ENCODE measurements around the gene ASGR2. TPM values are rescaled to one million over a fixed set of nuclear protein-coding genes. Genes with fewer than 3 reads are reported as not detected.
"Not testable (repeated sequence)": the region's sequence is repeated elsewhere in the genome, so short reads cannot be mapped to it uniquely, and the experiment has no call there.

Gene ASGR2
- total RNA-seq = under 1 TPM in 1 of 2 donors, not detected in 1; 0.33 TPM

GRCh38 chr17:7114241-7114874 lies at the start of gene ASGR2:
Gene ASGR2, minus strand, starts transcription at chr17:7114822. Its CDS starts 582 bp downstream, at chr17:7114240.
- Histone ChIP-seq H3K36me3 (no peaks in the 10 kb centered on the region), H3K4me1 (no peaks in the 10 kb centered on the region), H3K4me3 (no peak within 1 kb of the TSS), H3K9me3 (no peaks in the 10 kb centered on the region), H3K27me3 (no peaks in the 10 kb centered on the region), H3K27ac (no peak within 1 kb of the TSS)
- no peak for DNase-seq (ENCODE audit: low spot score)
- TF ChIP-seq, protein P1, sequence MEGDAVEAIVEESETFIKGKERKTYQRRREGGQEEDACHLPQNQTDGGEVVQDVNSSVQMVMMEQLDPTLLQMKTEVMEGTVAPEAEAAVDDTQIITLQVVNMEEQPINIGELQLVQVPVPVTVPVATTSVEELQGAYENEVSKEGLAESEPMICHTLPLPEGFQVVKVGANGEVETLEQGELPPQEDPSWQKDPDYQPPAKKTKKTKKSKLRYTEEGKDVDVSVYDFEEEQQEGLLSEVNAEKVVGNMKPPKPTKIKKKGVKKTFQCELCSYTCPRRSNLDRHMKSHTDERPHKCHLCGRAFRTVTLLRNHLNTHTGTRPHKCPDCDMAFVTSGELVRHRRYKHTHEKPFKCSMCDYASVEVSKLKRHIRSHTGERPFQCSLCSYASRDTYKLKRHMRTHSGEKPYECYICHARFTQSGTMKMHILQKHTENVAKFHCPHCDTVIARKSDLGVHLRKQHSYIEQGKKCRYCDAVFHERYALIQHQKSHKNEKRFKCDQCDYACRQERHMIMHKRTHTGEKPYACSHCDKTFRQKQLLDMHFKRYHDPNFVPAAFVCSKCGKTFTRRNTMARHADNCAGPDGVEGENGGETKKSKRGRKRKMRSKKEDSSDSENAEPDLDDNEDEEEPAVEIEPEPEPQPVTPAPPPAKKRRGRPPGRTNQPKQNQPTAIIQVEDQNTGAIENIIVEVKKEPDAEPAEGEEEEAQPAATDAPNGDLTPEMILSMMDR (IDR thresholded peaks at IDR 0.05) = no peak

GRCh38 chr17:7159571-7159970 lies 44.9 kb upstream of the ASGR2 start:
- H3K27me3 ChIP-seq; H3K4me1 ChIP-seq; H3K36me3 ChIP-seq; H3K4me3 ChIP-seq; DNase-seq (ENCODE audit: low spot score); H3K9me3 ChIP-seq; H3K27ac ChIP-seq: not testable (repeated sequence)

GRCh38 chr17:7158424-7158823 lies 43.8 kb upstream of the ASGR2 start:
- H3K27me3 ChIP-seq; H3K27ac ChIP-seq; H3K36me3 ChIP-seq; H3K4me3 ChIP-seq; DNase-seq (ENCODE audit: low spot score); H3K9me3 ChIP-seq; H3K4me1 ChIP-seq: not testable (repeated sequence)

DNA sequence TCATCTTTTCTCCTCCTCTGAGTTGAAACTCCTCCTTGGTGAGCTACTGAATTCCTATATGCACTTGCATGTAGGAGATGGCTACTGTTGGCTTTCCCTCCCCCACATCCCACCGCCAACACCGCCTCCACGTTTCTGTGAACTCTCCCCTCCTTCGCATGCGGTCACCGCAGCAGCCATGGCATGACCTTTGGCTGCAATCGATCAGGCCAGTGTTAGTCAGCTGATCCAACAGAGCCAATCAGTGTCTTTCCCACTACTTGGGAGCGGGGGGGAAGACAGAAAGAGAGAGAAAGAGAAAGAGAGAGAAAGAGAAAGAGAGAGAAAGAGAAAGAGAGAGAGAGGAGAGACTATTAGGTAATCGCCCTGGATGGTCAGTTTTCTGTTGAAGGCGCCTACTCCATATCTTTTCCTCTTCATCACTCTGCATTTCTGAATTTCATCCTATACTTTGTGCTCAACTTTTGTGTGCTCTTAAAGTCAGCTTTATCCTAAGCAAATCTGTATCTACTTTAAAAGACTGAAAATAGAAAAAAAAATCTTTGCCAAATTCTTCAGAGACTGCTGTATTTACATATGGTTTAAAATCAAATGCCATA lies 41.8 kb upstream of the ASGR2 start:
- H3K36me3 ChIP-seq = no peaks in the 10 kb centered on the region
- no peaks in the 10 kb centered on the region for H3K9me3 ChIP-seq
- H3K4me3 ChIP-seq = no peak overlapping the region
- no peak for DNase-seq (ENCODE audit: low spot score)
- TF ChIP-seq, protein P1 (IDR thresholded peaks at IDR 0.05) = no peak
- H3K27ac ChIP-seq = no peak overlapping the region
- no peaks in the 10 kb centered on the region for H3K27me3 ChIP-seq
- no peaks in the 10 kb centered on the region for H3K4me1 ChIP-seq

GRCh38 chr17:7147772-7148171 lies 33.1 kb upstream of the ASGR2 start:
- H3K36me3 ChIP-seq = no peaks in the 10 kb centered on the region
- TF ChIP-seq, protein P1 (IDR thresholded peaks at IDR 0.05) = no peak
- no peaks in the 10 kb centered on the region for H3K9me3 ChIP-seq
- H3K27me3 ChIP-seq = no peaks in the 10 kb centered on the region
- no peak overlapping the region for H3K4me3 ChIP-seq
- no peak overlapping the region for H3K27ac ChIP-seq
- no peaks in the 10 kb centered on the region for H3K4me1 ChIP-seq
- DNase-seq (ENCODE audit: low spot score) = no peak

DNA sequence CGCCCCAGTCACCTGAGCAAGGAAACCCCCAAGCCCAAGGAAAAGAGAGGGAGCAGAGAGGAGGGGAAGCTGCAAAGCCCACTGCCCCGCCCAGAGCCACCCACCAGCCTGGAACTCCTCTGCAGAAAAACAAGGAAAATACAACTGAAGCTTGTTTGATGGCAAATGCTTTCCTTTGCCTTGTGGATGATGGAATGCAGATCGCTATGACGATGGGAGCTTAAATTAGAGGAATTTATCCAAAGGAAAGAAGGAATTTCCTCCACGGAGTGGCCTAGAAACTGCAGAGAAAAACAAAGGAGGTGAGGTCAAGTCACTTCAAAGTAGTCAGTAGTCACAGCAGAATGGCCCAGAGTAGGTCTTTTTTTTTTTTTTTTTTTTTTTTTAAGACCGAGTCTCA lies 31.5 kb upstream of the ASGR2 start:
- no peak for DNase-seq (ENCODE audit: low spot score)
- Histone ChIP-seq H3K9me3 (no peaks in the 10 kb centered on the region), H3K27me3 (no peaks in the 10 kb centered on the region)

More for the DNA sequence above, 31.5 kb upstream of the ASGR2 start:
- Histone ChIP-seq H3K36me3 (no peaks in the 10 kb centered on the region), H3K4me1 (no peaks in the 10 kb centered on the region), H3K27ac (no peak overlapping the region), H3K4me3 (no peak overlapping the region)
- TF ChIP-seq, protein P1 (IDR thresholded peaks at IDR 0.05) = no peak
